Measurements from ENCODE around the gene CHIC2.

DNA sequence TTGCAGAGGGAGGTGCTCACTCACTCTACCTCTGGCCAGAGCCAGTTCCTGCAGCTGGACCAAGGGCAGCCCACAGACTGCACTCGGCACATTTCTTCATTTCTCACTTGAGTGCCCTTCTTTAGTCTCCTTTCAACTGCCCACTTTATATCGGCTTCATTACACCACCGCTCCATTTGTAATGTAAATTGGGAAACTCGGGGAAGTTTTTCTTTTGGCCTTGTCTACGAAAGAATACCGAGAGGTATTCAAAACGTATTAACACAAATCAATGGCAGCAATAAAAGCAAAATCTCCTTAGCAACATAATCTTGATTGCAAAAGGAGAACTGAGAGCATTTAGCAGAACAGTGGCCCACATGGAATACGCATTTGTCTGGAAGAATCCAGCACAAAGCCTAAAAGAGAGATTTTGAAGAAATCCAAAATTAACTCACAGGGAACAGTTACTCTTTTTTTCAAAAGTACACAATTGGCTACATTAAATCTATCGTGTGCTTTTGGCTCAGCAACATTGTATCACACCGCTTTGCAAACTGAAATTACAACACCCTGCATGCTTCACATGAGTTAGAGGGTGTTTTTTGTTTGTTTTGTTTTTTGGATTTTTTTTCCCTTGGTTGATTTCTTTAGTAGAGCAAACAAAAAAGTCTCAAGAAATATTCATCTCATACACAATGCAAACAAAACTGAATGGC lies 62.6 kb downstream of the CHIC2 start:
- TF ChIP-seq, protein P1, sequence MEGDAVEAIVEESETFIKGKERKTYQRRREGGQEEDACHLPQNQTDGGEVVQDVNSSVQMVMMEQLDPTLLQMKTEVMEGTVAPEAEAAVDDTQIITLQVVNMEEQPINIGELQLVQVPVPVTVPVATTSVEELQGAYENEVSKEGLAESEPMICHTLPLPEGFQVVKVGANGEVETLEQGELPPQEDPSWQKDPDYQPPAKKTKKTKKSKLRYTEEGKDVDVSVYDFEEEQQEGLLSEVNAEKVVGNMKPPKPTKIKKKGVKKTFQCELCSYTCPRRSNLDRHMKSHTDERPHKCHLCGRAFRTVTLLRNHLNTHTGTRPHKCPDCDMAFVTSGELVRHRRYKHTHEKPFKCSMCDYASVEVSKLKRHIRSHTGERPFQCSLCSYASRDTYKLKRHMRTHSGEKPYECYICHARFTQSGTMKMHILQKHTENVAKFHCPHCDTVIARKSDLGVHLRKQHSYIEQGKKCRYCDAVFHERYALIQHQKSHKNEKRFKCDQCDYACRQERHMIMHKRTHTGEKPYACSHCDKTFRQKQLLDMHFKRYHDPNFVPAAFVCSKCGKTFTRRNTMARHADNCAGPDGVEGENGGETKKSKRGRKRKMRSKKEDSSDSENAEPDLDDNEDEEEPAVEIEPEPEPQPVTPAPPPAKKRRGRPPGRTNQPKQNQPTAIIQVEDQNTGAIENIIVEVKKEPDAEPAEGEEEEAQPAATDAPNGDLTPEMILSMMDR (IDR thresholded peaks at IDR 0.05; ENCODE audit: insufficient read depth, low read length), result no peak
- TF ChIP-seq, protein P2, sequence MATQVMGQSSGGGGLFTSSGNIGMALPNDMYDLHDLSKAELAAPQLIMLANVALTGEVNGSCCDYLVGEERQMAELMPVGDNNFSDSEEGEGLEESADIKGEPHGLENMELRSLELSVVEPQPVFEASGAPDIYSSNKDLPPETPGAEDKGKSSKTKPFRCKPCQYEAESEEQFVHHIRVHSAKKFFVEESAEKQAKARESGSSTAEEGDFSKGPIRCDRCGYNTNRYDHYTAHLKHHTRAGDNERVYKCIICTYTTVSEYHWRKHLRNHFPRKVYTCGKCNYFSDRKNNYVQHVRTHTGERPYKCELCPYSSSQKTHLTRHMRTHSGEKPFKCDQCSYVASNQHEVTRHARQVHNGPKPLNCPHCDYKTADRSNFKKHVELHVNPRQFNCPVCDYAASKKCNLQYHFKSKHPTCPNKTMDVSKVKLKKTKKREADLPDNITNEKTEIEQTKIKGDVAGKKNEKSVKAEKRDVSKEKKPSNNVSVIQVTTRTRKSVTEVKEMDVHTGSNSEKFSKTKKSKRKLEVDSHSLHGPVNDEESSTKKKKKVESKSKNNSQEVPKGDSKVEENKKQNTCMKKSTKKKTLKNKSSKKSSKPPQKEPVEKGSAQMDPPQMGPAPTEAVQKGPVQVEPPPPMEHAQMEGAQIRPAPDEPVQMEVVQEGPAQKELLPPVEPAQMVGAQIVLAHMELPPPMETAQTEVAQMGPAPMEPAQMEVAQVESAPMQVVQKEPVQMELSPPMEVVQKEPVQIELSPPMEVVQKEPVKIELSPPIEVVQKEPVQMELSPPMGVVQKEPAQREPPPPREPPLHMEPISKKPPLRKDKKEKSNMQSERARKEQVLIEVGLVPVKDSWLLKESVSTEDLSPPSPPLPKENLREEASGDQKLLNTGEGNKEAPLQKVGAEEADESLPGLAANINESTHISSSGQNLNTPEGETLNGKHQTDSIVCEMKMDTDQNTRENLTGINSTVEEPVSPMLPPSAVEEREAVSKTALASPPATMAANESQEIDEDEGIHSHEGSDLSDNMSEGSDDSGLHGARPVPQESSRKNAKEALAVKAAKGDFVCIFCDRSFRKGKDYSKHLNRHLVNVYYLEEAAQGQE (IDR thresholded peaks at IDR 0.05; ENCODE audit: insufficient replicate concordance, low read depth), result no peak
